HEK293 (cell line): ENCODE results near the gene C1QTNF12.
A peak's percentile ranks its signal among the peaks of the same experiment; 100 is the strongest.

ENCODE experiments used
- EGR2 ChIP-seq: fragments of 450-650 bp; formaldehyde crosslinking; IDR thresholded peaks from 2 replicates; pipeline ENCODE4 v1.5.1; 2016; ENCODE audit warnings: low read depth, missing biosample characterization, missing genetic modification characterization
- GFI1B ChIP-seq: fragments of 450-650 bp; formaldehyde crosslinking; IDR thresholded peaks from 2 replicates; pipeline ENCODE4 v1.5.1; 2016; ENCODE audit warnings: missing biosample characterization, missing genetic modification characterization
- GLIS1 ChIP-seq: fragments of 450-650 bp; formaldehyde crosslinking; IDR thresholded peaks from 2 replicates; pipeline ENCODE4 v1.5.1; 2016; ENCODE audit warnings: missing biosample characterization, missing genetic modification characterization
- PRDM1 ChIP-seq: fragments of 450-650 bp; formaldehyde crosslinking; IDR thresholded peaks from 2 replicates; pipeline ENCODE4; 2016; ENCODE audit warnings: missing biosample characterization, missing genetic modification characterization
- SCRT2 ChIP-seq: fragments of 450-650 bp; formaldehyde crosslinking; IDR thresholded peaks from 2 replicates; pipeline ENCODE4 v1.5.1; 2016; ENCODE audit warnings: missing biosample characterization, missing genetic modification characterization
- YY1 ChIP-seq: fragments of 450-650 bp; formaldehyde crosslinking; IDR thresholded peaks from 2 replicates; pipeline ENCODE4 v1.5.1; 2018; ENCODE audit warnings: missing biosample characterization, missing genetic modification characterization
- ZFHX2 ChIP-seq: fragments of 450-650 bp; formaldehyde crosslinking; conservative IDR thresholded peaks from 2 replicates; pipeline ENCODE4 v1.5.1; 2016; ENCODE audit warnings: missing biosample characterization, missing genetic modification characterization
- ZNF10 ChIP-seq: fragments of 450-650 bp; formaldehyde crosslinking; IDR thresholded peaks from 2 replicates; pipeline ENCODE4 v1.5.1; 2017; ENCODE audit warnings: missing biosample characterization, missing genetic modification characterization
- ZNF121 ChIP-seq: fragments of 450-650 bp; formaldehyde crosslinking; IDR thresholded peaks from 2 replicates; pipeline ENCODE4 v1.5.1; 2016; ENCODE audit warnings: missing biosample characterization, missing genetic modification characterization
- ZNF140 ChIP-seq: fragments of 450-650 bp; formaldehyde crosslinking; IDR thresholded peaks from 2 replicates; pipeline ENCODE4 v1.5.1; 2016; ENCODE audit warnings: missing biosample characterization, missing genetic modification characterization
- ZNF621 ChIP-seq: fragments of 450-650 bp; formaldehyde crosslinking; IDR thresholded peaks from 2 replicates; pipeline ENCODE4 v1.5.1; 2017; ENCODE audit warnings: missing biosample characterization, missing genetic modification characterization
- ZNF624 ChIP-seq: fragments of 450-650 bp; formaldehyde crosslinking; IDR thresholded peaks from 2 replicates; pipeline ENCODE4 v1.5.1; 2017; ENCODE audit warnings: missing biosample characterization, missing genetic modification characterization
- ZNF660 ChIP-seq: fragments of 450-650 bp; IDR thresholded peaks from 2 replicates; pipeline ENCODE4 v1.5.1; 2018; ENCODE audit warnings: missing biosample characterization, mild to moderate bottlenecking, missing genetic modification characterization
- ZNF701 ChIP-seq: fragments of 450-650 bp; formaldehyde crosslinking; IDR thresholded peaks from 2 replicates; pipeline ENCODE4 v1.5.1; 2016; ENCODE audit warnings: missing biosample characterization, missing genetic modification characterization
- ZNF747 ChIP-seq: fragments of 450-650 bp; formaldehyde crosslinking; IDR thresholded peaks from 2 replicates; pipeline ENCODE4 v1.5.1; 2016; ENCODE audit warnings: missing biosample characterization, missing genetic modification characterization
- ZNF830 ChIP-seq: fragments of 450-650 bp; IDR thresholded peaks from 2 replicates; pipeline ENCODE4 v1.5.0; 2018; ENCODE audit warnings: missing biosample characterization, missing genetic modification characterization, low read depth, mild to moderate bottlenecking, moderate library complexity
- ZNF843 ChIP-seq: fragments of 450-650 bp; formaldehyde crosslinking; IDR thresholded peaks from 2 replicates; pipeline ENCODE4 v1.5.1; 2016; ENCODE audit warnings: missing biosample characterization, missing genetic modification characterization
- ZSCAN30 ChIP-seq: fragments of 450-650 bp; IDR thresholded peaks from 2 replicates; pipeline ENCODE4 v1.5.1; 2018; ENCODE audit warnings: missing biosample characterization, mild to moderate bottlenecking, missing genetic modification characterization, moderate library complexity
- TF ChIP-seq, protein P1 (sequence below): fragments of 450-650 bp; formaldehyde crosslinking; IDR thresholded peaks from 2 replicates; pipeline ENCODE4 v1.5.1; 2016; ENCODE audit warnings: missing biosample characterization, missing genetic modification characterization
- TF ChIP-seq, protein P2 (sequence below): fragments of 450-650 bp; formaldehyde crosslinking; IDR thresholded peaks from 2 replicates; pipeline ENCODE4 v1.5.1; 2016; ENCODE audit warnings: missing biosample characterization, missing genetic modification characterization
- TF ChIP-seq, protein P3 (sequence below): fragments of 450-650 bp; formaldehyde crosslinking; IDR thresholded peaks from 2 replicates; pipeline ENCODE4 v1.5.1; 2016; ENCODE audit warnings: missing biosample characterization, missing genetic modification characterization
- TF ChIP-seq, protein P4 (sequence below): fragments of 450-650 bp; formaldehyde crosslinking; IDR thresholded peaks from 2 replicates; pipeline ENCODE4 v1.5.1; 2017; ENCODE audit warnings: missing biosample characterization, missing genetic modification characterization
- TF ChIP-seq, protein P5 (sequence below): fragments of 450-650 bp; formaldehyde crosslinking; IDR thresholded peaks from 2 replicates; pipeline ENCODE4 v1.5.1; 2016; ENCODE audit warnings: missing biosample characterization, missing genetic modification characterization

The C1QTNF12 gene

DNA sequence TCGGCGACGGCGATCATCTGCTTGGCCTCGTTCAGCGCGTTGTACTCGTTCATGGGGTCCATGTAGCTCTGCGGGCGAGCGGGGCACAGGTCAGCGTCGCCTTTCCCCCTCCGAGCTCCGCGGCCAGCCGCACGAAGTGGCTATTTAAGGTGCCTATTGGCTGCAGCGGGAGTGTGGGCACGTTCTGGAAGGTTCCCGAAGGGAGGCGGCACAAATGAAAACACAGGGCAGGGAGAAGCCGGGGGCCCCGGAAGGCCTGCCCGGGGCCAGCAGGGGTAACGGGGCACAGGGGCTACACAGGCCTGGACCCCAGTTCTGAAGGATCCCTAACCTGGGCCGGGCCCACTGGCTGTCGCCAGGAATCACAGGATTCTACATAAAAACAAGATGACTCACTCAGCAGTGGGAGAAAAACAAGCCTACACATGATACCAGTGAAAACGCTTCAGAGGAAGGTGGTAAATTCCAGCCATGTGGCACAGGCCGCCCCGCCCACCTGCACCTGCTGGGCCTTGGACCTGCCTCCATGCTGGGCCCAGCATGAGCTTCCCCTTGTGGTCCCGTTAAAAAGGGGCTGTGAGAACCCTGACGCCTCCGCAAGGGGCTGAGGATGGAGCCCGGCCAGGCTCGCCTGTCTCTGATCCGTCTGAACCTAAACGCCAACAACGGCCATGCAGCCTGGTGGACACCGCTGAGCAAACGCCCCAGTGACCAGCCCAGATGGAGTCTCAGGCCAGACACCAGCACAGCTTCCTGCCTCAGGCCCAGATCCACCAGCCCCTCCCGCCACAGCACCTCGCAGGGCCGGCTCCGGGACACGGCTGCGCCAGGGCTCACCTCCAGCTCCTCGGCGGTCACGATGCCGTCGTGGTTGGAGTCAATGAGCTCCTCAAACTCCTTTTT, 28.6 kb downstream of the C1QTNF12 start (continued):
- no peak for TF ChIP-seq ZNF621 (tag by site-specific recombination)
- TF ChIP-seq ZNF830 (tag by site-specific recombination): no peak
- peak; percentile 97 for TF ChIP-seq ZFHX2 (tag by site-specific recombination)
- no peak for TF ChIP-seq ZNF140 (tag by site-specific recombination)
- no peak for TF ChIP-seq ZNF747 (tag by site-specific recombination)
- TF ChIP-seq ZNF660 (tag by site-specific recombination): peak; percentile 67; the same call in 1 of the 2 replicates
- TF ChIP-seq, protein P1, sequence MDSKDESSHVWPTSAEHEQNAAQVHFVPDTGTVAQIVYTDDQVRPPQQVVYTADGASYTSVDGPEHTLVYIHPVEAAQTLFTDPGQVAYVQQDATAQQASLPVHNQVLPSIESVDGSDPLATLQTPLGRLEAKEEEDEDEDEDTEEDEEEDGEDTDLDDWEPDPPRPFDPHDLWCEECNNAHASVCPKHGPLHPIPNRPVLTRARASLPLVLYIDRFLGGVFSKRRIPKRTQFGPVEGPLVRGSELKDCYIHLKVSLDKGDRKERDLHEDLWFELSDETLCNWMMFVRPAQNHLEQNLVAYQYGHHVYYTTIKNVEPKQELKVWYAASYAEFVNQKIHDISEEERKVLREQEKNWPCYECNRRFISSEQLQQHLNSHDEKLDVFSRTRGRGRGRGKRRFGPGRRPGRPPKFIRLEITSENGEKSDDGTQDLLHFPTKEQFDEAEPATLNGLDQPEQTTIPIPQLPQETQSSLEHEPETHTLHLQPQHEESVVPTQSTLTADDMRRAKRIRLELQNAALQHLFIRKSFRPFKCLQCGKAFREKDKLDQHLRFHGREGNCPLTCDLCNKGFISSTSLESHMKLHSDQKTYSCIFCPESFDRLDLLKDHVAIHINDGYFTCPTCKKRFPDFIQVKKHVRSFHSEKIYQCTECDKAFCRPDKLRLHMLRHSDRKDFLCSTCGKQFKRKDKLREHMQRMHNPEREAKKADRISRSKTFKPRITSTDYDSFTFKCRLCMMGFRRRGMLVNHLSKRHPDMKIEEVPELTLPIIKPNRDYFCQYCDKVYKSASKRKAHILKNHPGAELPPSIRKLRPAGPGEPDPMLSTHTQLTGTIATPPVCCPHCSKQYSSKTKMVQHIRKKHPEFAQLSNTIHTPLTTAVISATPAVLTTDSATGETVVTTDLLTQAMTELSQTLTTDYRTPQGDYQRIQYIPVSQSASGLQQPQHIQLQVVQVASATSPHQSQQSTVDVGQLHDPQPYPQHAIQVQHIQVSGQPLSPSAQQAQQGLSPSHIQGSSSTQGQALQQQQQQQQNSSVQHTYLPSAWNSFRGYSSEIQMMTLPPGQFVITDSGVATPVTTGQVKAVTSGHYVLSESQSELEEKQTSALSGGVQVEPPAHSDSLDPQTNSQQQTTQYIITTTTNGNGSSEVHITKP (tag by site-specific recombination): peak; percentile 86
- TF ChIP-seq, protein P2, sequence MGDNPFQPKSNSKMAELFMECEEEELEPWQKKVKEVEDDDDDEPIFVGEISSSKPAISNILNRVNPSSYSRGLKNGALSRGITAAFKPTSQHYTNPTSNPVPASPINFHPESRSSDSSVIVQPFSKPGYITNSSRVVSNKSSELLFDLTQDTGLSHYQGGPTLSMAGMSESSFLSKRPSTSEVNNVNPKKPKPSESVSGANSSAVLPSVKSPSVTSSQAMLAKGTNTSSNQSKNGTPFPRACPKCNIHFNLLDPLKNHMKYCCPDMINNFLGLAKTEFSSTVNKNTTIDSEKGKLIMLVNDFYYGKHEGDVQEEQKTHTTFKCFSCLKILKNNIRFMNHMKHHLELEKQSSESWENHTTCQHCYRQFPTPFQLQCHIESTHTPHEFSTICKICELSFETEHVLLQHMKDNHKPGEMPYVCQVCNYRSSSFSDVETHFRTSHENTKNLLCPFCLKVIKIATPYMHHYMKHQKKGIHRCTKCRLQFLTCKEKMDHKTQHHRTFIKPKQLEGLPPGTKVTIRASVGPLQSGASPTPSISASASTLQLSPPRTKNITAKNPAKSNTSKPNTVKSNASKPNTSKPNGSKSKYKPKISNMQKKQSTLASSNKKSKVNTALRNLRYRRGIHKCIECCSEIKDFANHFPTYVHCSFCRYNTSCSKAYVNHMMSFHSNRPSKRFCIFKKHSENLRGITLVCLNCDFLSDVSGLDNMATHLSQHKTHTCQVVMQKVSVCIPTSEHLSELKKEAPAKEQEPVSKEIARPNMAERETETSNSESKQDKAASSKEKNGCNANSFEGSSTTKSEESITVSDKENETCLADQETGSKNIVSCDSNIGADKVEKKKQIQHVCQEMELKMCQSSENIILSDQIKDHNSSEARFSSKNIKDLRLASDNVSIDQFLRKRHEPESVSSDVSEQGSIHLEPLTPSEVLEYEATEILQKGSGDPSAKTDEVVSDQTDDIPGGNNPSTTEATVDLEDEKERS (tag by site-specific recombination): no peak
- no peak for TF ChIP-seq GFI1B (tag by site-specific recombination)
- no peak for TF ChIP-seq ZNF843 (tag by site-specific recombination)
- TF ChIP-seq, protein P3, sequence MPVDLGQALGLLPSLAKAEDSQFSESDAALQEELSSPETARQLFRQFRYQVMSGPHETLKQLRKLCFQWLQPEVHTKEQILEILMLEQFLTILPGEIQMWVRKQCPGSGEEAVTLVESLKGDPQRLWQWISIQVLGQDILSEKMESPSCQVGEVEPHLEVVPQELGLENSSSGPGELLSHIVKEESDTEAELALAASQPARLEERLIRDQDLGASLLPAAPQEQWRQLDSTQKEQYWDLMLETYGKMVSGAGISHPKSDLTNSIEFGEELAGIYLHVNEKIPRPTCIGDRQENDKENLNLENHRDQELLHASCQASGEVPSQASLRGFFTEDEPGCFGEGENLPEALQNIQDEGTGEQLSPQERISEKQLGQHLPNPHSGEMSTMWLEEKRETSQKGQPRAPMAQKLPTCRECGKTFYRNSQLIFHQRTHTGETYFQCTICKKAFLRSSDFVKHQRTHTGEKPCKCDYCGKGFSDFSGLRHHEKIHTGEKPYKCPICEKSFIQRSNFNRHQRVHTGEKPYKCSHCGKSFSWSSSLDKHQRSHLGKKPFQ (tag by site-specific recombination): no peak
- TF ChIP-seq, protein P4, sequence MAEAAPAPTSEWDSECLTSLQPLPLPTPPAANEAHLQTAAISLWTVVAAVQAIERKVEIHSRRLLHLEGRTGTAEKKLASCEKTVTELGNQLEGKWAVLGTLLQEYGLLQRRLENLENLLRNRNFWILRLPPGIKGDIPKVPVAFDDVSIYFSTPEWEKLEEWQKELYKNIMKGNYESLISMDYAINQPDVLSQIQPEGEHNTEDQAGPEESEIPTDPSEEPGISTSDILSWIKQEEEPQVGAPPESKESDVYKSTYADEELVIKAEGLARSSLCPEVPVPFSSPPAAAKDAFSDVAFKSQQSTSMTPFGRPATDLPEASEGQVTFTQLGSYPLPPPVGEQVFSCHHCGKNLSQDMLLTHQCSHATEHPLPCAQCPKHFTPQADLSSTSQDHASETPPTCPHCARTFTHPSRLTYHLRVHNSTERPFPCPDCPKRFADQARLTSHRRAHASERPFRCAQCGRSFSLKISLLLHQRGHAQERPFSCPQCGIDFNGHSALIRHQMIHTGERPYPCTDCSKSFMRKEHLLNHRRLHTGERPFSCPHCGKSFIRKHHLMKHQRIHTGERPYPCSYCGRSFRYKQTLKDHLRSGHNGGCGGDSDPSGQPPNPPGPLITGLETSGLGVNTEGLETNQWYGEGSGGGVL (tag by site-specific recombination): no peak
- no peak for TF ChIP-seq YY1 (tag by site-specific recombination)
- no peak for TF ChIP-seq ZSCAN30 (tag by site-specific recombination)
- peak; percentile 60 for TF ChIP-seq PRDM1 (tag by site-specific recombination)
- TF ChIP-seq ZNF624 (tag by site-specific recombination): no peak
- peak; percentile 8; the same call in 1 of the 2 replicates for TF ChIP-seq ZNF121 (tag by site-specific recombination)
- peak; percentile 17; the same call in 1 of the 2 replicates for TF ChIP-seq GLIS1 (tag by site-specific recombination)
- peak; percentile 89 for TF ChIP-seq ZNF10 (tag by site-specific recombination)
- TF ChIP-seq, protein P5, sequence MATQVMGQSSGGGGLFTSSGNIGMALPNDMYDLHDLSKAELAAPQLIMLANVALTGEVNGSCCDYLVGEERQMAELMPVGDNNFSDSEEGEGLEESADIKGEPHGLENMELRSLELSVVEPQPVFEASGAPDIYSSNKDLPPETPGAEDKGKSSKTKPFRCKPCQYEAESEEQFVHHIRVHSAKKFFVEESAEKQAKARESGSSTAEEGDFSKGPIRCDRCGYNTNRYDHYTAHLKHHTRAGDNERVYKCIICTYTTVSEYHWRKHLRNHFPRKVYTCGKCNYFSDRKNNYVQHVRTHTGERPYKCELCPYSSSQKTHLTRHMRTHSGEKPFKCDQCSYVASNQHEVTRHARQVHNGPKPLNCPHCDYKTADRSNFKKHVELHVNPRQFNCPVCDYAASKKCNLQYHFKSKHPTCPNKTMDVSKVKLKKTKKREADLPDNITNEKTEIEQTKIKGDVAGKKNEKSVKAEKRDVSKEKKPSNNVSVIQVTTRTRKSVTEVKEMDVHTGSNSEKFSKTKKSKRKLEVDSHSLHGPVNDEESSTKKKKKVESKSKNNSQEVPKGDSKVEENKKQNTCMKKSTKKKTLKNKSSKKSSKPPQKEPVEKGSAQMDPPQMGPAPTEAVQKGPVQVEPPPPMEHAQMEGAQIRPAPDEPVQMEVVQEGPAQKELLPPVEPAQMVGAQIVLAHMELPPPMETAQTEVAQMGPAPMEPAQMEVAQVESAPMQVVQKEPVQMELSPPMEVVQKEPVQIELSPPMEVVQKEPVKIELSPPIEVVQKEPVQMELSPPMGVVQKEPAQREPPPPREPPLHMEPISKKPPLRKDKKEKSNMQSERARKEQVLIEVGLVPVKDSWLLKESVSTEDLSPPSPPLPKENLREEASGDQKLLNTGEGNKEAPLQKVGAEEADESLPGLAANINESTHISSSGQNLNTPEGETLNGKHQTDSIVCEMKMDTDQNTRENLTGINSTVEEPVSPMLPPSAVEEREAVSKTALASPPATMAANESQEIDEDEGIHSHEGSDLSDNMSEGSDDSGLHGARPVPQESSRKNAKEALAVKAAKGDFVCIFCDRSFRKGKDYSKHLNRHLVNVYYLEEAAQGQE (tag by site-specific recombination): no peak
- TF ChIP-seq SCRT2 (tag by site-specific recombination): peak; percentile 21; the same call in 1 of the 2 replicates
- peak; percentile 87 for TF ChIP-seq EGR2 (tag by site-specific recombination)
- no peak for TF ChIP-seq ZNF701 (tag by site-specific recombination)
